Measurements from ENCODE around the gene SPCS1. TPM values are rescaled to one million over a fixed set of nuclear protein-coding genes. Genes with fewer than 3 reads are reported as not detected.
"Not testable (repeated sequence)": the region's sequence is repeated elsewhere in the genome, so short reads cannot be mapped to it uniquely, and the experiment has no call there.

The SPCS1 gene
- total RNA-seq, 4 donors from 2014 or later: 65.8 to 138 (median 123) TPM

- H3K9me3 ChIP-seq: no peaks in the 10 kb centered on the region
- no peak for TF ChIP-seq CTCF (IDR thresholded peaks at IDR 0.05)
- TF ChIP-seq POLR2A (IDR thresholded peaks at IDR 0.05): no peak
- peaks cover 5 to 86% (median 6%) of the 10 kb centered on the region in 3 donors for H3K36me3 ChIP-seq
- 53 to 64% methylated on average over 1 of the region's 1 CpG for WGBS, 2 donors
- H3K4me3 ChIP-seq: no peak overlapping the region
- no peaks in the 10 kb centered on the region for H3K27me3 ChIP-seq
- peak overlapping the region in 3 of 4 donors; percentile 12 to 63 (median 33) for H3K27ac ChIP-seq
- intact Hi-C loops (cut with DNase I): no loop called here
- H3K4me1 ChIP-seq: peaks cover 5 to 20% (median 12%) of the 10 kb centered on the region in 3 donors
- no peak for DNase-seq
These were observed 34.2 kb upstream of the SPCS1 start for GRCh38 chr3:52671676-52672075.

- Histone ChIP-seq H3K4me1 (peaks cover 0 to 15% (median 3%) of the 10 kb centered on the region in 3 donors), H3K36me3 (peaks cover 22 to 93% (median 25%) of the 10 kb centered on the region in 3 donors)
- H3K4me3 ChIP-seq; intact Hi-C loops (cut with DNase I); DNase-seq; H3K27me3 ChIP-seq; H3K9me3 ChIP-seq; H3K27ac ChIP-seq: not testable (repeated sequence)
- 53 to 87% methylated on average over 3 of the region's 3 CpGs for WGBS, 2 donors
These were observed 29.7 kb upstream of the SPCS1 start for GRCh38 chr3:52676201-52676600.

GRCh38 chr3:52678265-52679198, 27.4 kb upstream of the SPCS1 start:
- 91 to 98% methylated on average over 6 of the region's 6 CpGs for WGBS, 2 donors
- intact Hi-C loops (cut with DNase I): no loop called here
- Histone ChIP-seq H3K36me3 (peaks cover 22 to 72% (median 25%) of the 10 kb centered on the region in 3 donors), H3K9me3 (no peaks in the 10 kb centered on the region), H3K27ac (no peak overlapping the region), H3K4me3 (no peak overlapping the region), H3K4me1 (peaks cover 0 to 29% (median 14%) of the 10 kb centered on the region in 3 donors), H3K27me3 (no peaks in the 10 kb centered on the region)
- DNase-seq: no peak
- no peak for TF ChIP-seq CTCF (IDR thresholded peaks at IDR 0.05)
- no peak for TF ChIP-seq POLR2A (IDR thresholded peaks at IDR 0.05)

- no peak overlapping the region for H3K4me3 ChIP-seq
- H3K9me3 ChIP-seq: no peaks in the 10 kb centered on the region
- no peak for DNase-seq
- WGBS, 2 donors: 83 to 87% methylated on average over 3 of the region's 3 CpGs
- peaks cover 0 to 35% (median 16%) of the 10 kb centered on the region in 3 donors for H3K4me1 ChIP-seq
- intact Hi-C loops (cut with DNase I): no loop called here
- H3K27me3 ChIP-seq: no peaks in the 10 kb centered on the region
- H3K27ac ChIP-seq: no peak overlapping the region
- TF ChIP-seq POLR2A (IDR thresholded peaks at IDR 0.05) (no peak), CTCF (IDR thresholded peaks at IDR 0.05) (no peak)
- H3K36me3 ChIP-seq: peaks cover 22 to 65% (median 25%) of the 10 kb centered on the region in 3 donors
These were observed 26.7 kb upstream of the SPCS1 start for GRCh38 chr3:52679199-52679538.

GRCh38 chr3:52679811-52680210, 26.1 kb upstream of the SPCS1 start:
- H3K4me3 ChIP-seq: no peak overlapping the region
- TF ChIP-seq CTCF (IDR thresholded peaks at IDR 0.05) (no peak), POLR2A (IDR thresholded peaks at IDR 0.05) (no peak)
- H3K36me3 ChIP-seq: peaks cover 22 to 59% (median 25%) of the 10 kb centered on the region in 3 donors
- H3K9me3 ChIP-seq: no peaks in the 10 kb centered on the region
- intact Hi-C loops (cut with DNase I): loop anchor here (10.0 kb wide), 1 partner anchor 145 kb away; the partner anchor contains the start of genes NT5DC2 and UQCC5
- no peak overlapping the region for H3K27ac ChIP-seq
- 38 to 52% methylated on average over 1 of the region's 1 CpG for WGBS, 2 donors
- H3K4me1 ChIP-seq: peaks cover 0 to 42% (median 22%) of the 10 kb centered on the region in 3 donors
- DNase-seq: no peak
- no peaks in the 10 kb centered on the region for H3K27me3 ChIP-seq
